ENCODE results near the gene ZNF148.
A peak's percentile ranks its signal among the peaks of the same experiment; 100 is the strongest.

The ZNF148 gene

DNA sequence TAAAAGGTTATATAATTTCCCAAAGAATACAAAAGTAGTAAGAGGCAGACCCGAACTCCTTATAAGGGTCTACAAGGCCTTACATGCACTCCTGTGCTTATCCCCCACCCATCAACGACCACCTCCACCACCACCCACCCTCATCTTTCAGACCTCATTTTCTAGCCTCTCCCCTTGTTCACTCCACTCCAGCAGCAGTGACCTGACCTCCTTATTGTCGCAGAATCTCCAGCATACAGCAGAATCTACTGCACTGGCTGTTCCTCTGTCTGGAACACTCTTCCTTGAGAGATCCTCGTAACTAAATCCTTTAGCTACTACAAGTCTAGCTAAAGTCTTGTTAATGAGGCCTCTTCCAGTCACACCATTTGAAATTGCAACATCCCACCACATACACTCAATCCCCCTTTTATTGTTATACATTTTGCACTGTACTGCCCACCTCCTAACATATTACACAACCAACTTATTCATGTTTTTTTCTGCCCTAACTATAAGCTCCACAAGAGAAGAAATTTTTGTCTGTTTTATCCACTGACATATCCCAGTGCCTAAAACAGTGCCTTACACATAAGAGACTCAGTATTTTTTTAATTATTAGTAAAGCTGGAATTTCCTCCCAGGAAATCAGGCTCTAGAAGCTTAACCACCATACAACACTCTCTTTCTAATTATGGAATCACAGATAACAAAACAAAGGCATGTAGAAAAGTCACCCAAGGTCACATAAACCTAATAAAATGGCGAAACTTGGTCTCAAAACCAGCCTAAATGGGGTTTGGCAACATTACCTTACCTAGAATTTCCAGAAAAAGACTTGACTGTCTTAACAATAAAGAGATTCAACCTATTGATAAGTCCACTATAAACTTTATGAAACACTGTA is 40.2 kb downstream of the ZNF148 start:
- no peak for DNase-seq (ENCODE audit: low read depth in 2 of 2, low spot score in 1 of 2)

DNA sequence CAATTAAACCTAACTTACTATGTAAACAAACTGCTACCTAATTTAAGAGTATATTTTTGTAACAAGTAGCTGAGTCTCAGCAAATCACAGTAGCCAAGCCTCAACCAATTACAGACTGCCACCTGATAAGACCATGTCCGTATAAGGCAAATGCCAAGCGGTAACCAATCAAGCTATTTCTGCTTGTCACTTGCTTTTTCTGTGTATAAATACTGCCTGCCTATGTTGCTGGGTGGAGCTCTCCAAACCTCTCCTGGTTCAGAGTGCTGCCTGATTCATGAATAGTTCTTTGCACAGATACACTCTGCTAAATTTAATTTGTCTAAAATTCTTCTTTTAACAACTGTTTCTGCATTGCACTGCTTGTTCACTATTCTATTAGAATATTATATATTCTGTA is 42.6 kb downstream of the ZNF148 start:
- no peak for DNase-seq (ENCODE audit: low read depth in 2 of 2, low spot score in 1 of 2)

DNA sequence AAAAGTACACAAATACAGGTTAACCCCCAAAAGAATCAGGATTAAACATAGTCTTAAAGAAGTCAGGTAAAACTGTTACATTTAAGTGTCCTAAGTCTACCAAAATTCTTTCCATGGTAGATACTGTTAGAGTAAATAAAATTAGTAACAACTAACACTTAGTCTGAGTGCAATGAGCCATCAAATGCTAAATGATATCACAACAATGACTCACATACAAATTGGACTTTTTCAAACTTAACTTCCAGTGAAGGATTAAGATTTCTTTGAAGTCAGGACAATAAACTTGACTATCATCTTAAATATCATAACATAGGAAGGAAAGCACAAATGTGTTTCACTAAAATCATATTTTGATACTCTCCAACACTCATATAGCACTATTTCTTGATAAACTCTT is 43.9 kb downstream of the ZNF148 start:
- DNase-seq (ENCODE audit: low read depth in 2 of 2, low spot score in 1 of 2), result no peak

DNA sequence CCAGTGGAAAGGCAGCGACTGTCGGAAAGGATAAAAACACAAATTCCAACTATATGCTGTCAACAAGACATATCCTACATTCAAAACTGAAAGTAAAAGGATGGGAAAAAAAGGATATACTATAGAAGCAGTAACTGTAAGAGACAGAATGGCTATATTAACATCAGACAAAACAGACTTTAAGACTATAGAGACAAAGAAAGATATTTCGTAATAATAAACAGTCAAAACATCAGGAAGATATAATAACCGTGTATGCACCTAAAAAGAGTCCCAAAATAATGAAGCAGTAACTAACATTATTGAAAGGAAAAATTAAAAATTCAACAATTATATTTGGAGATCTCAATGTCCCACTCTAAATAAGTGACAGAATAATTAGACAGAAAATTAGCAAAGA is 48.2 kb downstream of the ZNF148 start:
- no peak for DNase-seq (ENCODE audit: low read depth in 2 of 2, low spot score in 1 of 2)

DNA sequence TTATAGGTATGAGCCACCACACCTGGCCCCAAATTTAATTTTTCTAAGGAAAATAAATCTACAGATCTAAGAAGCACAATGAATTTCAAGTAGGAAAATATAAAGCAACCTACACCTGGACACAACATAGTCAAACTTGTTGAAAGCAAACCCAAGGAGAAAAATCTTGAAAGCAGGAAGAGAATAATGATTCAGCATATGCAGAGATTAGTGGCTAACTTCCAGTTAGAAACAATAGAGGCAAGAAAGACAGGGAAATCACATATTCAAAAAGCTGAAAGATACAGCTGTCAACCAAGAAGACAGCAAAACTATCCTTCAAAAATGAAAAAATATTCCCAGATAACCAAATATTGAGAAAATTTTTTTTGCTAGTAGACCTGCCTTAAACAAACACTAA is 49.4 kb downstream of the ZNF148 start:
- DNase-seq (ENCODE audit: low read depth in 2 of 2, low spot score in 1 of 2), result no peak

DNA sequence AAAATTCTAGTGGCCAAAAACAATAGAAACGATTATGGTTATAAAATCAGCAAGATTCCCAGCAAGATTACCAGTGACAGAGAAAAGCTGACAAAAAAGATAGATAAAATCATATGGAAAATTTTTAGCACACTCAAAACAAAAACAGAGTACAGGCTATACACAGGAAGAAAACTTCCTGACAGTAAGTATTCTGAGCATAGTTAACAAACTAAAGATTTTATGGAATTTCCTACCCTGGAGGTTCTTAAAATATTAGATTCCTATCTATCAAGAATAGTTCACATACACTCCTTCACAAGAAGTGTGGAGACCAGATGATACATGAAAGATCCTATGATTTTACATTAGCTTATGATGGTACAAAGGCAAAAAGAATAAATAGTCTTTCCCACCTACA is 50.8 kb downstream of the ZNF148 start:
- no peak for DNase-seq (ENCODE audit: low read depth in 2 of 2, low spot score in 1 of 2)

DNA sequence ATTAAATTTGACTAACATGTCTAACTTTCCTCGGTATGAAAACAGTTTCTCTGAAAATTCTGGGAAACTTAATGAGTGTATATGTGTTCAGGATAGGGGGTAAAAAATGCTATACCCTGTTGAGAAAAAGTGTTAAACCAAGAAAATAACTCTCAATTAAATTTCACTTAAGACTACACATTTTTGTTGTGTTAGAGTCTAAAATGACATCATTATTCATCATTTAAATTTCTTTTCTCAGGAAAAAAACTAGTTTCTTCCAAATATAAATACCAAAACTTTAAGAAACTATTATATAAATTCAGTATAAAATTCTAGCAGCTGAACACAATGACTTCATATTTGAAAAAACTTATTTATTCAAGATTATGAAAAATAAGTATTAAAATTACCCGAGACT is 52.2 kb downstream of the ZNF148 start:
- DNase-seq (ENCODE audit: low read depth in 2 of 2, low spot score in 1 of 2), result no peak

DNA sequence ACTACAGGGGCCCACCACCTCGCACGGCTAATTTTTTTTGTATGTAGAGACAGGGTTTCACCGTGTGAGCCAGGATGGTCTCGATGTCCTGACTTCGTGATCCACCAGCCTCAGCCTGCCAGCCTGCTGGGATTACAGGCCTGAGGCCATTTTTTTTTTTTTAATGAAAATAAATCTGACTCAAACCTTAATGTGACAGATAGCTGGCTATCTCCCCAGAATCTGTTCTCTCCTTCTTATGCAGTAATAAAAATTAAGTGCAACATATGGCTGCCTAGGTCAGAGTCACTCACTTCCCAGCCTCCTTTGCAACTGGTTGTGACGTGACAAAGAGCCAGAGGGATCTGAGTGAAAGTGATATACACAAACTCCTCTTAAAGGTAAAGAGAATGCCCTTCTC is 53.0 kb downstream of the ZNF148 start:
- DNase-seq (ENCODE audit: low read depth in 2 of 2, low spot score in 1 of 2), result no peak

DNA sequence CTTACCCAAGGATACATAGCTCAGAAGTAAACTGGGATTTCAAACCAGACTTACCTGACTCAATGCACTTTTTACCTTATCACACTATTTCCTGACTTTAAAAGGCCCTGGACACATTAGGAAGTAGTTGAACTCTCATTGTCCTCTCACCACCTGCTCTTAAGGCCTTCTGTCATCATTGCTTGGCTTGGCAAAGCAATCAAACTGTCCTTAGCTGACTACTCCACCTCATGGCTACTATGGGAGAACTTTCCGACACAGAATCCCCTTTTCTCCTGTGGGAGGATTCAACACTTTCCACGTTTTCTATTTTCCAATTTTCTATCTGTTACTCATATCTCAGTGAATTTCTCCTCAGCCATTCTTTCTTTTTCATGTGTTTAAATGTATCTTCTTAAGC is 55.4 kb downstream of the ZNF148 start:
- DNase-seq (ENCODE audit: low read depth in 2 of 2, low spot score in 1 of 2), result no peak

DNA sequence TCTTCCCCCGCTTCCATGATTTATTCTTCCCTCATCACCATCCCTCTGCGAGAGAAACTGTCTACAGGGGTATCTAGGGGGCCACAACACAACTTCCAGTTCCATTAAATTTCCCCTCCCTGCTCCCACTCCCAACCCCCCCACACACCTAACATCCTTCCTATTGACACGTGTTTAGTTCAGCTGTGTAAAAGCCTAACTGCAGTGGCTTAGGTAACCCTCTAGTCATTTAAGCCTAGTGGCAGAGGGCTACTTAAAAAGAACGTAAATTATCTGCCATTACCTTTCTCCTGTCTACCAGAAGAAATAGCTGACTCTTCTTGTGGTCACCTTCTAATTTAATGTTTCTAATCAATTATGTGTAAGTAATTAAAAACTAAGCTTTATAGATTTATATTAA is 56.3 kb downstream of the ZNF148 start:
- no peak for DNase-seq (ENCODE audit: low read depth in 2 of 2, low spot score in 1 of 2)

DNA sequence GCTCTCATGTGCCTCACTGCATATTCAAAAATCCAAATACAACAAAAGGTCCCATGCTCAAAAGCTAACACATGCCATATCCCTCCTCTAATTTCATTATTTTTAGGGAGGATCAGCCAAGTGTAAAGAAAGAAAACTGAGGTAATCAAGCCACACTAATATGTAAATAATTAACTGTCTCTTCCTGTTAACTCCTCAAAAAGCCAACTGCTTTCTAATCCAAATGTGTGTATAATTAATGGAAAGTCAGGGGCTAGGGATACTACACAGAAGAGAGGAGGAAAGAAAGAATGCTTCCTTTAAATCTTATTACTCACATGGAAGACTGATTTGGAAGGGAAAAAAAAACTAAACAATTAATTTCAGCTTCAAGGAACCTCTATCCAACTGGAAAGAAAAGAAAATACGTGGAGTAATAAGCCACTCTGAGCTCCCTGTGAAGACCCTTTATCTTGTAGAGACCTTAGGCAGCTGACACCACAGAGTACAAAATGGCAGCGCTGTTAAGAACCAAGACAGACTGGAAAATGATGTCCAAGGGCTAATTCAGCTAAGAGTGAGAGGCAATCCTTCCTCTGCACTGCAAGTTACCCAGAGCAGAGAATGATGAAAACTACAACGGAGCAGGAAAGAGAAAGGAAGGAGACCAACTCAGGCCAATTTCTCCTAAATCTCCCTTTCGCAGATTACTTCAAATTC is 56.8 kb downstream of the ZNF148 start:
- no peak for DNase-seq (ENCODE audit: low read depth in 2 of 2, low spot score in 1 of 2)

DNA sequence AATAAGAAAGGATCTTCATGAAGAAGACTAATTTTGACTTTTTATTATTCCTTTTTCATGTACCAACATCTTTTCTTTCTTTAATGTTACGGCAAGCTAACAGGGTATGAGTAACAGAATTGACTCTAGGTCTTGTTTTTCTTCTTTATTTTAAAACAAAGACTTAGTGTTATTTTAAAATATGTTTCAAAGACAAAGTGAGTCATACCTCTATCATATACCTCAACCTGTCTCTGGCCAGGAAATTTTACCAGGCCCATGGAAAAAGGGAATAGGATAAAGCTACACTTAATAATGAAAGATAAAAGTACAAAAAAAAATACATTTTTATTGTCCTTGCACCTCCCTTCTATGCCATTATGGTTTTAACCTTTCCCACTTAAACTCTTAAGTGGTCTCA is 57.4 kb downstream of the ZNF148 start:
- no peak for DNase-seq (ENCODE audit: low read depth in 2 of 2, low spot score in 1 of 2)

DNA sequence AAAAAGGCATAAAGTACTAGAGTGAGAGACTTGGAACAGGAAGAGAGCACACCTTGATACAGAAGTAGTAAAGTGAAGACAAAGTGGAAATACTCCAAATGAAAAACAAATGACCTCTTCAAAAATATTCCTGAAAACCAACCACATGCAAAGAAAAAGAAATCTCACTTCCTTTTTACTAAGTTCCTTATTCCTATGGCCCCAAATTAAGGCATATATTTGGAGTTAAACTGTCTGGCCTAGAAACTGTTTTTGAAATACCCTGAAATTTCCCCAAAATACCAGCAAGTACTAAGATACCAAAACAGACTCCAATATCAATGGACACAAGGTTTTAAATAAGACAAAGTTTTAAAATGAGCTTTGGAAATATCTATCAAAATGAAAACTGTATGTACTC is 58.2 kb downstream of the ZNF148 start:
- DNase-seq (ENCODE audit: low read depth in 2 of 2, low spot score in 1 of 2), result no peak

DNA sequence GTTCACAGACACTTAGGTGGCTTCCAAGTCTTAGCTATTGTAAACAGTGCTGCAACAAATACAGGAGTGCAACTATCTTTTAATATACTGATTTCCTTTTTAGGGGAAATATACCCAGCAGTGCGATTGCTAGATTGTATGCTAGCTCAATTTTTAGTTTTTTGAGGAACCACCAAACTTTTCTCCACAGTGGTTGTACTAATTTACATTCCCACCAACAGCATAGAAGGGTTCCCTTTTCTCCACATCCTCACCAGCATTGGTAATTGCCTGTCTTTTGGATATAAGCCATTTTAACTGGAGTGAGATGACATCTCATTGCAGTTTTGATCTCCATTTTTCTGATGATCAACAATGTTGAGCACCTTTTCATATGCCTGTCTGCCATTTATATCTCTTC is 58.9 kb downstream of the ZNF148 start:
- no peak for DNase-seq (ENCODE audit: low read depth in 2 of 2, low spot score in 1 of 2)

DNA sequence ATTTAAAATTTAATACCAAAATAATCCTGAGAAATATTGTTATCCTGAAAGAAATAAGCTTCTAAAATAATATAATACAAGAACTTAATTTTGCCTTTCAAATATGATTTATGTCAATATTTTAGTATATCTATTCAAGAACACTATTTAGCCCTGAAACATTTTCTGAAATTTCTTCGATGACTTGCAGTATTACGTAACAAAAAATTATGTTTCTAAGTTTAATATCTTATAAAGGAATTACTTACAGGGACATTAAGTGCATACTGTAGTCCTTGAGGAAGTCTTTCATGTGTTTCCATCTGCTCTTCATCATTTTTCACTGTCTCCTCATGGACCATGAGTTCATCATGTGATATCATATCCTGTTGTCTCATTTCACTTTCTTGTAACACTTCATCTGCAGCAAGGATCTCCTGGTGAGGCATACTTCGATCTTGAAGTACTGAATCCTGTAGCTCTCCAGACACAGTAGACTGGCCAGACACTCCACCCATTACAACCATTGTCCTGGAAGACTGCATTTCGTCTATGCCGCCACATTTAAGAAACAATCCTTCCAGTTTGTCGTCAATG is 62.0 kb downstream of the ZNF148 start:
- no peak for DNase-seq (ENCODE audit: low read depth in 2 of 2, low spot score in 1 of 2)

DNA sequence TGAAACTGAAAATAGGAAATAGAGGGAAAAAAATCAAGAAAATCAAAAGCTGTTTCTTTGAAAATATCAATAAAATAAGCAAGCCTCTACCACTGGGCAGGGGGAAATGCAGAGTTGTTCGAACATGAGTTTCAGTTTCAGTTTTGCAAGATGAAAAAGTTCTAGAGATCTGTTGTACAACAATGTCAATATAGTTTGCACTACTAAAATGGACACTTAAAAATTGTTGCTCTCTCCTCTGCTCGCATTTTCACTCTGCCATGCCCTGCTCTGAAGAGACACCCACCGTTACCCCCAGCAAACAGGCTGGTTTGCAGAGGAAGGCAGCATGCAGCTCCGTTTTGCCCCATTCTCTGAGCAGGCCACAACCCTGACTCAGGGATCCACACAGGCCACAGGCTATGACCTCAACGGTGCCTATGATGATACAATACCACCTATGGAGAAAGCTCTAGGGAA is 64.5 kb downstream of the ZNF148 start:
- DNase-seq (ENCODE audit: low read depth in 2 of 2, low spot score in 1 of 2), result peak; percentile 13 to 19

DNA sequence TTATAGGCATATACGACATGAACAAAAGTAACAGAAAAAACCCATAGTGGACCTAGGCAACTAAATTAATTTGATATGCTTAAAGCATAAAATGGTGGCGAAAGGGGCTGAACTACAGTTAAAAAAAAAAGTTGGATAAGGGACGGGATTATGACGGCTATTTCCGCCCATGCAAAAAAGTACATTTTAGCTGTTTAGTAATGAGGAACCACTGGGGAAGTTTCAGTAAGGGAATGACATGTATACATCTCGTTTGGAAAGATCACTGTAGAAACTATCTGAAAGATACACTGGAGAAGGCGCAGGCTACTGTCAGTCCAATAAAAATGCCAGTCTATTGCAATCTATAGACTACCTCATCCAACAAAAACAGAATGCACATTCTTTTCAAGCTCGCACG is 65.6 kb downstream of the ZNF148 start:
- DNase-seq (ENCODE audit: low read depth in 2 of 2, low spot score in 1 of 2), result no peak

DNA sequence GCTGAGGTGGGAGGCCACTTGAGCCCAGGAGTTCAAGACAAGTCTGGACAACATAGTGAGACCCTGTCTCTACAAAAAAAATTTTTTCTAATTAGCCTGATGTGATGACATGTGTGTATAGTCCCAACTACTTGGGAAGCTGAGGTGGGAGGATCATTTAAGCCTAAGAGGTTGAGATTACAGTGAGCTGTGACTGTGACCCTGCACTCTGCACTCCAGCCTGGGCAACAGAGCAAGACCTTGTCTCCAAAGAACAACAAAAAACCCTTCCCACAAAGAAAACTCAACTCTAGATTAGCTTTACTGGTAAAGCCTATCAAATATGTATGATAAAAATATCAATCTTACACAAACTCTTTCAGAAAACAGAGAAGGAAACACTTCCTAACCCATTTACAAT is 68.5 kb downstream of the ZNF148 start:
- DNase-seq (ENCODE audit: low read depth in 2 of 2, low spot score in 1 of 2), result no peak

DNA sequence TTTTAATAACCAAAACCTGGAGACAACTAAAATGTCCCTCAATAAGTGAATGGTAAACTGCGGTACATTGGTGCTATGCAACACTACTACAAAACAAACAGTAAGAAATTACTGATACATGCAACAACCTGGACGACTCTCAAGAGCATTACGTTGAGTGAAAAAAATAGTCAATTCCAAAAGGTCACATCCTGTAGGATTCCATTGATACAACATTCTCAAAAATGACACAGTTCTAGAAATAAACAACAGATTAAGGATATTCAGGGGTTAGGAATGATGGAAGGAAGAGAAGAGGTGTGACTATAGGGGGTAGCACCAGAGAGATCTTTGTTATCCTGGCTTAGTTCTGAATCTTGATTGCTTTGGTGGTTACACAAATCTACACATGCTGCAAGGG is 72.2 kb downstream of the ZNF148 start:
- DNase-seq (ENCODE audit: low read depth in 2 of 2, low spot score in 1 of 2), result no peak

DNA sequence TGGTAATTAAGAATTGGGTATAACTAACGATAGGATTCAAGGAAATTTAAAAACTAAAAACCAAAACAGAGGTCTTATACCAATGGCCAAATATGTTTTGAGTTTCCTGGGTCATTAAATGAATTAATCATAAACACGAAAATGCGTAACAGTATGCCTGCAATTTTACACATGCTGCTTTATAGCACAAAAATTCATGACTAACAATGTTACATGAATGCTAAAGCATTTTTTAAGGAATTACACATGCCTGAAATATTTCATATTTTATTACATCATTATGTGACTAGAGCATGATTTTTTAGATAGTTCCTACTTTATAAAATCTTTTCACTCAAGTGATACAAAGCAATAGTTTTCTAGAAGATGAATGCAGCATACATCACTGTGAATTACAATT is 74.7 kb downstream of the ZNF148 start:
- DNase-seq (ENCODE audit: low read depth in 2 of 2, low spot score in 1 of 2), result no peak

DNA sequence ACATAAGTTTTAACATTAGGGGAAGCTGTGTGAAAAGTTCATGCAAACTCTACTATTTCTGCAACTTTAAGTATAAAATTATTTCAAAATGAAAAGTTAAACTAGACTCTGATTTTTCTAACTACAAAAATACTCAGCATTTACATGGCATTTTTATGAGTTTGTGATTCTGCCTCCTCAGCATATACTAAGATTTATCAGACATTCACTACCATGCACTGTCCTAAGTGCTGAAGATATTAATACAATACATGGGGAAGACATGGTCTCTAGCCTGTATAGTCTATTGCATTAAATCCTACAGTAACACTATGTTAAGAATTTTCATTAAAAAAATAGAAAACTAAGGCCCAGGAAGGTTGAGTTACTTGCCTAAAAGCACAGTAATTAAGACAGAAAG is 80.7 kb downstream of the ZNF148 start:
- no peak for DNase-seq (ENCODE audit: low read depth in 2 of 2, low spot score in 1 of 2)

DNA sequence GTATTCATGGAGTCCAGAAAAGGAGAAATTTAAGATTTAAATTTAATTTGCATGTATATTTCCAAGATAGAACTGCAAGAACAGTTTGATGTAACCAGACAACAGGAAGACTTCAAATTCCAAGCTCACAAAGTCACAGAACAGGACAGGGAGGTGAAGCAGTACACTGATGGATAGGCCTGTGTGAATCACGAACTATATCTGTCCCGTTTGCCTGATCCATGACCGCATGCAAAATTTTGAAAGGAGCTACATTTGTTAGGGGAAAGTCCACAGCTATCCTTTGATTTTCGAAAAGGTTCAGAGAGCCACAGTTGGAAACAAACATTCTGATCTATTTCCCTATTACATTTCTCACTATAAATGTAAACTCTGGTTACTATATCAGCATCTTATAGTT is 83.1 kb downstream of the ZNF148 start:
- no peak for DNase-seq (ENCODE audit: low read depth in 2 of 2, low spot score in 1 of 2)
